SW480 (cell line): ENCODE results near the gene MVD.
A peak's percentile ranks its signal among the peaks of the same experiment; 100 is the strongest.

Experiments
- DNase-seq: peaks from one replicate; pipeline ENCODE4 v3.0.0-alpha.2; 2016; ENCODE audit warnings: low spot score

MVD gene

GRCh38 chr16:88662843-88663606 lies at the start of gene MVD:
Gene MVD (minus strand): TSS chr16:88663091. CDS start chr16:88663080, 11 bp downstream.
- peak; percentile 96 for DNase-seq

- DNase-seq, result no peak
Measured at GRCh38 chr16:88712362-88712979, 49.6 kb upstream of the MVD start.

GRCh38 chr16:88711750-88712340 lies 49.0 kb upstream of the MVD start:
- no peak for DNase-seq

GRCh38 chr16:88710556-88710955 lies 47.7 kb upstream of the MVD start:
- DNase-seq, result no peak

GRCh38 chr16:88706965-88707826 lies 44.3 kb upstream of the MVD start:
- DNase-seq, result no peak

- peak; percentile 73 for DNase-seq
Measured at GRCh38 chr16:88706229-88706964, 43.5 kb upstream of the MVD start, which contains the start of the genes CTU2 and RNF166. Gene CTU2 (plus strand): TSS chr16:88706503. CDS start chr16:88706531, 28 bp downstream. Gene RNF166 (minus strand): TSS chr16:88706408. CDS start chr16:88706325, 83 bp downstream.

GRCh38 chr16:88705801-88706228 lies 42.9 kb upstream of the MVD start:
- DNase-seq, result no peak

GRCh38 chr16:88705076-88705684 lies 42.3 kb upstream of the MVD start:
- no peak for DNase-seq

- DNase-seq, result no peak
Measured at GRCh38 chr16:88703486-88704309, 40.8 kb upstream of the MVD start.

- DNase-seq, result no peak
Measured at GRCh38 chr16:88702371-88703210, 39.7 kb upstream of the MVD start.

- no peak for DNase-seq
Measured at GRCh38 chr16:88701581-88702370, 38.9 kb upstream of the MVD start.

GRCh38 chr16:88700636-88701482 lies 38.0 kb upstream of the MVD start:
- no peak for DNase-seq

- no peak for DNase-seq
Measured at GRCh38 chr16:88700322-88700635, 37.4 kb upstream of the MVD start.

GRCh38 chr16:88699180-88699579 lies 36.3 kb upstream of the MVD start:
- DNase-seq, result no peak

GRCh38 chr16:88698646-88699045 lies 35.8 kb upstream of the MVD start:
- no peak for DNase-seq

- DNase-seq, result no peak
Measured at GRCh38 chr16:88697831-88698615, 35.1 kb upstream of the MVD start.
